Kidney epithelial cell (primary cell): Measurements from ENCODE around the gene MROH7. TPM values are rescaled to one million over a fixed set of nuclear protein-coding genes. Genes with fewer than 3 reads are reported as not detected.

Experiments used
- DNase-seq: peaks from one replicate; pipeline ENCODE4 v3.0.0-alpha.2; 2010; ENCODE audit warnings: low read depth
- H3K27me3 ChIP-seq: 2 replicates; pipeline ENCODE4 v1.6.0; 2011; ENCODE audit warnings: low read length; ENCODE audit not compliant: control insufficient read depth, insufficient read depth
- H3K36me3 ChIP-seq: 2 replicates; pipeline ENCODE4 v1.5.1; 2011; ENCODE audit warnings: low read length; ENCODE audit not compliant: control insufficient read depth, insufficient read depth
- H3K4me3 ChIP-seq: 2 replicates; pipeline ENCODE4 v1.5.1; 2011; ENCODE audit warnings: low read depth, mild to moderate bottlenecking, control low read depth, low read length
- total RNA-seq: library from RNA; depleted of rRNA; stranded (reverse); fragments of >200 nt; gene quantifications from 2 replicates; pipeline ENCODE4 v1.2.3, GENCODE V29; 2015
- TF ChIP-seq, protein P1 (sequence below): IDR thresholded peaks from 2 replicates; pipeline ENCODE4 v1.5.1; 2011; ENCODE audit warnings: mild to moderate bottlenecking, moderate library complexity, low read length, control low read depth, inconsistent platforms; ENCODE audit not compliant: insufficient read depth, poor library complexity, severe bottlenecking

Gene MROH7
- total RNA-seq, 1 donor from 2014 or later = not detected

DNA sequence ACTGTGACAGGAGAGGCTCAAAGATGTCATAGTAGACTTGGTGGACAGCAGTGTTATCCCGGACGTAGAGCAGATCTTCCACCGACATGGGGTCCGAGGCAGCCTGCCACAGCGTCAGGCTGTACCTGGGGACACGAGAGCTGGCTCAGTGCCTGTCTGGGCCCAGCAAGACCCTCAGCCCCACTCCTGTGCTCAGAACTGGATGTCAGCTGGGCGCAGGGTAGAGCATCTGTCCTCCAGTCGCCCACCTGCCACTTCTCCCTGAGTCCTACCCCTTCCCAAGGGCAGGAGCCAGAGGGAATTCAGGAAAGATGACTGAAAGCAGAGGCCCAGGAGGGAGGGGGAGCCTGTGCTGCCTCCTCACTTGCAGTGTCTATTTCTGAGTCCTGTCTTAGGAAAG lies 30.0 kb upstream of the MROH7 start:
- no peak for DNase-seq
- Histone ChIP-seq H3K4me3 (no peak overlapping the region), H3K27me3 (peaks cover 2% of the 10 kb centered on the region), H3K36me3 (no peaks in the 10 kb centered on the region)
- TF ChIP-seq, protein P1, sequence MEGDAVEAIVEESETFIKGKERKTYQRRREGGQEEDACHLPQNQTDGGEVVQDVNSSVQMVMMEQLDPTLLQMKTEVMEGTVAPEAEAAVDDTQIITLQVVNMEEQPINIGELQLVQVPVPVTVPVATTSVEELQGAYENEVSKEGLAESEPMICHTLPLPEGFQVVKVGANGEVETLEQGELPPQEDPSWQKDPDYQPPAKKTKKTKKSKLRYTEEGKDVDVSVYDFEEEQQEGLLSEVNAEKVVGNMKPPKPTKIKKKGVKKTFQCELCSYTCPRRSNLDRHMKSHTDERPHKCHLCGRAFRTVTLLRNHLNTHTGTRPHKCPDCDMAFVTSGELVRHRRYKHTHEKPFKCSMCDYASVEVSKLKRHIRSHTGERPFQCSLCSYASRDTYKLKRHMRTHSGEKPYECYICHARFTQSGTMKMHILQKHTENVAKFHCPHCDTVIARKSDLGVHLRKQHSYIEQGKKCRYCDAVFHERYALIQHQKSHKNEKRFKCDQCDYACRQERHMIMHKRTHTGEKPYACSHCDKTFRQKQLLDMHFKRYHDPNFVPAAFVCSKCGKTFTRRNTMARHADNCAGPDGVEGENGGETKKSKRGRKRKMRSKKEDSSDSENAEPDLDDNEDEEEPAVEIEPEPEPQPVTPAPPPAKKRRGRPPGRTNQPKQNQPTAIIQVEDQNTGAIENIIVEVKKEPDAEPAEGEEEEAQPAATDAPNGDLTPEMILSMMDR = no peak

DNA sequence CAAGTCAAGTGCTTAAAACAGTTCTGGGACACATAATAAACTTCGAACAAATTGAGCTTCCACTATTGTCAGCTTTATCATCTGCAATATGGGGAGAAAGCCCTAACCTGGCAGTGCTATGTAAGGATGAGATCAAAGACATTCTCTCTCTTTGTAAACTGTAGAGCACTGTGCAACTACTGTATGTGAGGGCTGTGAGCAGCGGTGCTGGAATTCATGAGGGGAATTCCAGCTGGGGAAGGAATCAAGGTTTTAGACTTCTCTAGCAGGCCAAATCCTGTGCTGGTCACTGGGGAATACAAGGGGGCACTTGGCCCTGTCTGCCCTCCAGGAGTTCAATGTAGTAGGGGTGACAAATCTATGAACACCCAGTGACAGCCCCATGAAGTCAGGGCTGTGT lies 27.6 kb upstream of the MROH7 start:
- TF ChIP-seq, protein P1 = no peak
- no peak for DNase-seq
- H3K27me3 ChIP-seq = no peaks in the 10 kb centered on the region

DNA sequence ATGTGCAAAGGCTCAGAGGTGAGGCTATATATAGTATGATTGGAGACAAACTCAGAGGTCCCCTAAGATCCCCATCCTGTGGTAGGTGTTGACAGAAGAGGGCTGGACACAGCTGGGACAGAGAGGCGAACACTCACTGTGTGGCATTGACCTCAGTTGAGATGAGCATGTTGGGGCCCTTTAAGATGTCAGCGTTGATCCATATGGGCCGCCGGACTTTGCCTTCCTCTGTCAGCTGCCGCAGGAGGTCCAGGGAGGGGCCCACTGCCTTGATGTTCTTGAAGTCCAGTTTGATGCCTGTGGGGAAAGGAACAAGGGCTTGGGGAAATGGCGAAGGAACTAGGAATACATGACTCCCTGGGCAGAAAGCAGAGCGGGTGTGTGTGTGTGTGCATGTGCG lies 27.0 kb upstream of the MROH7 start:
- no peak for DNase-seq

More for the DNA sequence above, 27.6 kb upstream of the MROH7 start:
- Histone ChIP-seq H3K4me3 (no peak overlapping the region), H3K36me3 (no peaks in the 10 kb centered on the region)

DNA sequence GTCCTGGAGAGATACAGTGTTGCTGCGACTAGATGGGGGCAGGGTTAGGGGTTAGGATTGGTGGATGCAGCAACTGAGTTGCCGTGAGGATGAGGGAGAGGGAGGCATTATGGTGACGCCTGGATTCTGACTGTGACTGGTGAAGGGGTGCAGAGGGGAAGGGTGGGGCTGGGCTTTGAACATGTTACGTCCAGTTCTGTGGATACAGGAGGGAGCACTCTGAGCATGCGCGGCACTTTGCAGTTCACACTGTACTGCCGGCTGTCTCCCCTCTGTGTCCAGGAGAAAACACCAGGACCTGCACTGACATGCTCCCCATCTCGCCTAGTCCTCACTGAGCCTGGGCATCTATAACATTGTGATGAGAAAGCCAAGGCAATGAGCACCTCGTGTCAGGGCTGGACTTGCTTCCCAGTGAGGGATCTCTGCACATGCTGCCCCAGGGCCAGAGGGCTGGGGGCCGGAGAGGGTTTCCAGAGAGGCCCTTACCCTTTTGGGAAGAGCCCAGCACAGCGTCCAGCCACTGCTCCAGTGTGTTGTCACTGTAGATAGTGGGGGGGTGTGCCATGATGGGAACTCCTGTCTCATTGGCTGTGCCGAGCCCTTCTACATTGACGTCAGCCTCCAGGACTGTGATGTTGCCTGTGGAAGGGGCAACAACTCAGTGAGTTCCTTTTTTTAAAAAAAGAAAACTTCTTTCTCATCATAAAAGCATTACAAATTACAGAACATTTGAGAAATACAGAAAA lies 25.9 kb upstream of the MROH7 start:
- Histone ChIP-seq H3K36me3 (no peaks in the 10 kb centered on the region), H3K27me3 (peaks cover 7% of the 10 kb centered on the region), H3K4me3 (no peak overlapping the region)
- TF ChIP-seq, protein P1 = no peak
- DNase-seq = no peak

More for the DNA sequence above, 27.0 kb upstream of the MROH7 start:
- Histone ChIP-seq H3K4me3 (no peak overlapping the region), H3K36me3 (no peaks in the 10 kb centered on the region), H3K27me3 (peaks cover 1% of the 10 kb centered on the region)
- TF ChIP-seq, protein P1 = no peak

DNA sequence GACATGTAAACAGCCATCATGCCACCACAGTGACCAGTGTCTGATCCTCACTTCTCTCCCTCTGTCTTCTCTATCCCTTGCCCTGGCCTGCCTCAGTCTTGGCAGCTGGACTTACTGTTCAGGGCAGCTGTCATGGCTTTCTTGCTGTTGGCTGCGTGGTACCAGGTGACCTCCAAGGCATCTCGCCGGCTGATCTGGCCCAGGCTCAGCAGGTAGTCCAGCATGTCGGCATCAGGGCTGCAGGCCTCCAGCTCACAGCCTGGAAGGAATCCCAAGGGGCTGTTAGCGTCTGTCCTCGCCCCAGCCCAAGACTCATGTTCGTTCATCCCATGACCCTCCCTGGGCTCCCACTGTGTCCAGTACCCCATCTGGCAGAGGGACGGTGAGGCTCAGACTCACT lies 21.8 kb upstream of the MROH7 start:
- Histone ChIP-seq H3K4me3 (no peak overlapping the region), H3K27me3 (peaks cover 7% of the 10 kb centered on the region), H3K36me3 (no peaks in the 10 kb centered on the region)
- no peak for DNase-seq
- TF ChIP-seq, protein P1 = no peak
